HCT116 (cell line): Measurements from ENCODE around the gene CLEC19A. TPM values are rescaled to one million over a fixed set of nuclear protein-coding genes. Genes with fewer than 3 reads are reported as not detected.

Experiments used
- ATAC-seq: fragments of 200-7000 bp; cut with Tn5 transposase; 2 replicates; pipeline ENCODE4 v1.9.1; 2020; ENCODE audit warnings: mild to moderate bottlenecking, moderate library complexity
- BruUV-seq: library from RNA; stranded (reverse); fragments of 400-500 nt; replicated peaks from 2 replicates; lab custom pipeline; 2021; lab: Mats Ljungman, UMichigan
- CTCF ChIA-PET: fragments of 300-600 bp; sonication (Branson Sonifier 250); formaldehyde crosslinking; loops from one replicate; lab custom pipeline; 2021; ENCODE audit warnings: antibody characterized with exemption; lab: Charles Lee
- POLR2A ChIA-PET: fragments of 300-600, 350-600 bp; sonication (Branson Sonifier 250); formaldehyde crosslinking; loops from one replicate; lab custom pipeline; 2021; ENCODE audit warnings: antibody characterized with exemption; lab: Charles Lee
- RAD21 ChIA-PET, 2 experiments: fragments of 300-600 bp; sonication (Branson Sonifier 250); formaldehyde crosslinking; loops; one replicate each; lab custom pipeline; 2023; ENCODE audit warnings: low total read pairs in 2 of 2; ENCODE audit not compliant: uncharacterized antibody in 2 of 2, unreplicated experiment in 2 of 2, low non-redundant PET in 1 of 2; lab: Charles Lee
- DNase-seq: peaks from one replicate; pipeline ENCODE4 v3.0.0-alpha.2; 2010; ENCODE audit warnings: low read depth, low spot score
- H2AFZ ChIP-seq: fragments of 200-600 bp; shearing (Covaris generic), sonication (generic); 2 replicates; pipeline ENCODE4 v1.6.1; 2017; ENCODE audit warnings: low read depth, mixed run types, mixed read lengths, antibody characterized with exemption, low read length; ENCODE audit not compliant: poor library complexity, severe bottlenecking
- H3K27ac ChIP-seq: 2 replicates; pipeline ENCODE4 v1.5.1; 2012; ENCODE audit warnings: low read depth, low read length
- H3K27me3 ChIP-seq: fragments of 200-600 bp; sonication (generic); 2 replicates; pipeline ENCODE4 v1.6.1; 2016; ENCODE audit warnings: mixed run types, low read length, mixed read lengths; ENCODE audit not compliant: insufficient read depth
- H3K36me3 ChIP-seq, 2 experiments: fragments of 200-500 bp in 1 of 2; fragments of 200-600 bp in 1 of 2; sonication (Bioruptor generic) in 1 of 2; sonication (generic) in 1 of 2; 2 replicates each; pipeline versions ENCODE4 v1.5.1 to v1.6.1; 2014 to 2016; ENCODE audit warnings: low read length in 2 of 2, inconsistent platforms in 1 of 2, mixed read lengths in 1 of 2, mixed run types in 1 of 2; ENCODE audit not compliant: insufficient read depth in 2 of 2, control insufficient read depth in 1 of 2
- H3K4me1 ChIP-seq, 2 experiments: fragments of 200-600 bp in 1 of 2; sonication (generic) in 1 of 2; 2 replicates each; pipeline versions ENCODE4 v1.5.1 to v1.6.1; 2012 to 2017; ENCODE audit warnings: low read length in 2 of 2, inconsistent platforms in 1 of 2, mild to moderate bottlenecking in 1 of 2, mixed read lengths in 1 of 2, mixed run types in 1 of 2, moderate library complexity in 1 of 2; ENCODE audit not compliant: insufficient read depth in 2 of 2, control insufficient read depth in 1 of 2
- H3K4me2 ChIP-seq: fragments of 200-600 bp; sonication (generic); 2 replicates; pipeline ENCODE4 v1.6.1; 2017; ENCODE audit warnings: mixed run types, low read length, mixed read lengths
- H3K4me3 ChIP-seq, 2 experiments: fragments of 200-600 bp in 1 of 2; sonication (generic) in 1 of 2; replicated peaks in 1 of 2; 2 replicates each; pipeline ENCODE4 v1.5.1; 2011 to 2016; ENCODE audit warnings: low read length in 2 of 2, control low read depth in 1 of 2, low read depth in 1 of 2, mild to moderate bottlenecking in 1 of 2, mixed read lengths in 1 of 2, mixed run types in 1 of 2
- H3K79me2 ChIP-seq: fragments of 200-600 bp; sonication (generic); 2 replicates; pipeline ENCODE4 v1.6.1; 2017; ENCODE audit warnings: mild to moderate bottlenecking, mixed run types, low read length, moderate library complexity, mixed read lengths; ENCODE audit not compliant: insufficient read depth
- H3K9ac ChIP-seq: fragments of 200-600 bp; sonication (generic); 2 replicates; pipeline ENCODE4 v1.6.1; 2016; ENCODE audit warnings: low read length, mixed read lengths
- H3K9me2 ChIP-seq: fragments of 200-600 bp; sonication (generic), shearing (Covaris generic); 2 replicates; pipeline ENCODE4 v1.6.1; 2017; ENCODE audit warnings: mixed run types, mild to moderate bottlenecking, moderate library complexity; ENCODE audit not compliant: insufficient read depth
- H3K9me3 ChIP-seq, 2 experiments: fragments of 200-500 bp in 1 of 2; fragments of 200-600 bp in 1 of 2; sonication (Bioruptor generic) in 1 of 2; sonication (generic) in 1 of 2; 2 replicates each; pipeline ENCODE4 v1.6.1; 2014 to 2017; ENCODE audit warnings: low read length in 2 of 2, mixed read lengths in 2 of 2, inconsistent platforms in 1 of 2, low read depth in 1 of 2, mild to moderate bottlenecking in 1 of 2, mixed run types in 1 of 2, moderate library complexity in 1 of 2; ENCODE audit not compliant: control insufficient read depth in 1 of 2, insufficient read depth in 1 of 2
- H4K20me1 ChIP-seq: fragments of 200-600 bp; sonication (generic), shearing (Covaris generic); 2 replicates; pipeline ENCODE4 v1.6.1; 2017; ENCODE audit warnings: mixed run types, mild to moderate bottlenecking, moderate library complexity; ENCODE audit not compliant: insufficient read depth
- CBX3 ChIP-seq: IDR thresholded peaks from 2 replicates; pipeline ENCODE4 v1.6.1; 2012; ENCODE audit warnings: low read depth
- EGR1 ChIP-seq: IDR thresholded peaks from 2 replicates; pipeline ENCODE4 v1.6.1; 2012; ENCODE audit warnings: low read depth
- EZH2 ChIP-seq: fragments of 200-600 bp; sonication (generic); IDR thresholded peaks from 2 replicates; pipeline ENCODE4 v1.6.1; 2017; ENCODE audit warnings: antibody characterized with exemption, mixed run types
- FOSL1 ChIP-seq: IDR thresholded peaks from 2 replicates; pipeline ENCODE4 v1.6.1; 2012; ENCODE audit warnings: low read depth
- JUND ChIP-seq: IDR thresholded peaks from 2 replicates; pipeline ENCODE4 v1.6.1; 2012
- POLR2A ChIP-seq: IDR thresholded peaks from 2 replicates; pipeline ENCODE4 v1.7.0; 2011; ENCODE audit warnings: borderline replicate concordance; ENCODE audit not compliant: insufficient read depth, insufficient read length; ENCODE audit errors: extremely low read depth
- SP1 ChIP-seq: IDR thresholded peaks from 2 replicates; pipeline ENCODE4 v1.6.1; 2012; ENCODE audit warnings: low read depth
- TCF7L2 ChIP-seq: IDR thresholded peaks from 2 replicates; pipeline ENCODE4 v1.7.0; 2011; ENCODE audit warnings: borderline replicate concordance, inconsistent platforms; ENCODE audit not compliant: insufficient read depth, insufficient read length; ENCODE audit errors: extremely low read depth
- ZNF274 ChIP-seq: fragments of 200-500 bp; sonication (Bioruptor generic); IDR thresholded peaks from 2 replicates; pipeline ENCODE4 v1.6.1; 2014; ENCODE audit warnings: mild to moderate bottlenecking, low read depth, low read length, inconsistent platforms
- intact Hi-C: fragments of 100-400 bp; cut with micrococcal nuclease; formaldehyde crosslinking; loops from 2 replicates; pipeline ENCODE4 v1.10.0; 2022
- total RNA-seq: library from RNA; stranded (reverse); gene quantifications from one replicate; pipeline ENCODE4 v1.2.1, GENCODE V29; 2021; ENCODE audit not compliant: unreplicated experiment

Gene CLEC19A
- total RNA-seq, 1 experiment from 2014 or later = not detected

- TF ChIP-seq ZNF274 = no peak
- TF ChIP-seq POLR2A = no peak
- no peak for TF ChIP-seq EGR1
- TF ChIP-seq FOSL1 = no peak
- no peak for TF ChIP-seq SP1
- ChIA-PET RAD21 (no interaction called here), POLR2A (interaction anchor here (0.6 kb wide), 1 partner anchor 85 kb away, joined by 3 read pairs; no protein-coding TSS in a partner anchor), CTCF (interaction anchor here (0.6 kb wide), 1 partner anchor 84 kb away, joined by 3 read pairs; no protein-coding TSS in a partner anchor)
- H3K79me2 ChIP-seq = no peaks in the 10 kb centered on the region
- no peak overlapping the region for H3K27ac ChIP-seq
- H2AFZ ChIP-seq = no peak overlapping the region
- H3K27me3 ChIP-seq = no peaks in the 10 kb centered on the region
- H3K36me3 ChIP-seq = no peaks in the 10 kb centered on the region
- no peaks in the 10 kb centered on the region for H4K20me1 ChIP-seq
- H3K9me2 ChIP-seq = no peaks in the 10 kb centered on the region
- ATAC-seq = no peak
- H3K9ac ChIP-seq = no peak overlapping the region
- no TSS peak for BruUV-seq
- intact Hi-C loops = no loop called here
- H3K4me1 ChIP-seq = peaks cover 20 to 27% of the 10 kb centered on the region in 2 experiments
- H3K4me2 ChIP-seq = no peak overlapping the region
- no peak overlapping the region for H3K4me3 ChIP-seq
- no peak for DNase-seq
- H3K9me3 ChIP-seq = no peaks in the 10 kb centered on the region
Observed at GRCh38 chr16:19328364-19328763, 42.8 kb downstream of the CLEC19A start.

GRCh38 chr16:19329932-19330331 is 44.4 kb downstream of the CLEC19A start:
- Histone ChIP-seq H3K4me1 (peaks cover 20 to 27% of the 10 kb centered on the region in 2 experiments), H4K20me1 (no peaks in the 10 kb centered on the region), H3K79me2 (no peaks in the 10 kb centered on the region), H3K4me2 (peak overlapping the region; percentile 72), H3K9me3 (no peaks in the 10 kb centered on the region), H3K27me3 (no peaks in the 10 kb centered on the region), H3K27ac (no peak overlapping the region; the same call in 1 of the 2 replicates), H2AFZ (peak overlapping the region; percentile 94), H3K4me3 (no peak overlapping the region), H3K36me3 (no peaks in the 10 kb centered on the region), H3K9ac (0 out of 2 replicates have a peak overlapping the region, but pooled peaks have one; percentile 26), H3K9me2 (no peaks in the 10 kb centered on the region)
- BruUV-seq = no TSS peak
- ATAC-seq (peak; percentile 46), DNase-seq (peak; percentile 12)
- RAD21 ChIA-PET = no interaction called here
- POLR2A ChIA-PET = no interaction called here
- TF ChIP-seq CBX3 (no peak), TCF7L2 (no peak), FOSL1 (peak; percentile 36; the same call in 1 of the 2 replicates), EZH2 (no peak), JUND (0 out of 2 replicates have a peak, but pooled peaks have one; percentile 17)
- CTCF ChIA-PET = interaction anchor here (1.0 to 1.3 kb wide), 2 partner anchors 107 to 173 kb away, joined by 4 read pairs; no protein-coding TSS in a partner anchor
- intact Hi-C loops = no loop called here
